Activated naive CD4-positive, alpha-beta T cell treated with anti-CD3 and anti-CD28 coated beads, Interleukin-2, amount 50 U/mL, for 16 hours (primary cell): ENCODE results near the gene FRMD4A.
A peak's percentile ranks its signal among the peaks of the same experiment; 100 is the strongest.

Source experiments
- DNase-seq: peaks from one replicate; pipeline ENCODE4 v3.0.0-alpha.2; 2020

FRMD4A gene

DNA sequence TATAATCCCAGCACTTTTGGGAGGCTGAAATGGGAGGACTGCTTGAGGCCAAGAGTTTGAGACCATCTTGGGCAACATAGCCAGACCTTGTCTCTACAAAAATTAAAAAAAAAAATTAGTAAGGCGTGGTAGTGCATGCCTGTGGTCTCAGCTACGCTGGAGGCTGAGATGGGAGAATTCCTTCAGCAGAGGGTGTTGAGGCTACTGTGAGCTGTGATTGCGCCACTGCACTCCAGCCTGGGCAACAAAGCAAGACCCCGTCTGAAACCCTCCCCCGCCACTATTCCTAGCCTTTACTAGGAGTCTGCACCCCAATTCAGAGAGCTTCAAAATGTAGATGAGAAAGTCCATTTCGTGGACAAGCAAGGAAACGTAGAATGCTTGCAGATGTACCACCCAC is 648.8 kb downstream of the FRMD4A start:
- DNase-seq, result no peak

DNA sequence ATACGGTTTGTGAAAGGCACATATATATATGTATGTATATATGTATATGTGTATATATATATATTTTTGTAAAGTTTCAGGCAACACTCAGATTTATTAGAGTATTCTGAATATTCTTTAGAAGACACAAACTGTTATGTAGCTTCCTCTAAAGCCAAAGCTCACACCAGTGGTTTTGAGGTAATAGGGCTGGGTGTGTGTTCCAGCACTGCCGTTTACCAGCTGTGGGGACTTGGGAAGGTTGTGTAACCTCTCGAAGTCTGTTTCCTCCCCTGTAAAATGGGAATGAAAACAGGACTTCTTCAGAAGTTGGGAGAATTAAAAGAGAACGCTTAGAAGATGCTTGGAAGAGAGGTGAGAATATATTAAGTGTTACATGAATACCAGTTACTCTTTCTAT is 649.2 kb downstream of the FRMD4A start:
- no peak for DNase-seq

DNA sequence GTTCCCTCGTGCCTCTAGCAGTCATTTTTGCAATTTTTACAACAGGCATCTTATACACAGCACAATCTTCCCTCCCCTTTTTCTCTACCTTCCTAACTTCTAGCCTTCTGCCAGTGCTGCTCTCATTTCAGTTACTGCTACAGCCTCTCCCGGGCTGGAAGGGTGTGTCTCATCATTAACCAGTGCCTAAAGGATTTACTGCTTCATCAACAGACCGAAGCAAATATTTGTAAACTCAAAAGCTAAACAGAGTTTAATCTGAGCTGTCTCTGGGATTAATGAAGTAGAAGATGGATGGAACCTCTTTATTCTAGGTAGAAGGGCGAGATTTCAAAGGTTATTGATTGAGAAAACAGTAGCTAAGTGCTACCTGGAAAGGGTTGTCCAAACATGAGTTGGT is 649.6 kb downstream of the FRMD4A start:
- no peak for DNase-seq

- DNase-seq, result no peak
These were observed 652.5 kb downstream of the FRMD4A start for GRCh38 chr10:13678101-13678843.

GRCh38 chr10:13674645-13675588 is 655.8 kb downstream of the FRMD4A start:
- DNase-seq, result no peak

DNA sequence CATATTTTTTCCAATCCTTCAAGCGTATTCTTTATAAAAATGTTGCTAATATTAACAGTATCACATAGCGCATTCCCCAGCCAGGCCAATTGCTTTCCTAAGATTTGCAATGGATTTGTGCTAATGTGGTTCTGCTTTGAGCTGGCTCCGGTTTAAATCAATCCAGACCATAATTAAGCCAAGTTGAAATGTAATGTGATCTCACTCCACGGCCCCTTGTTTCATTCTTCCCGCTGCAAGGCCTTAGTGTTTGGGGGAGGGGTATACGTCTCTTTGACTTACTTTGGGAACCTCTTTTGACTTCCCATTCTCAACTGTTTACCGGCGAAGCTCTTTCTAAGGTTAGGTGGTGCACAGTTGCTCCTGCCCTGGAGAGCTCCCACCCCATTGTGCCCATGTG is 657.6 kb downstream of the FRMD4A start:
- no peak for DNase-seq

DNA sequence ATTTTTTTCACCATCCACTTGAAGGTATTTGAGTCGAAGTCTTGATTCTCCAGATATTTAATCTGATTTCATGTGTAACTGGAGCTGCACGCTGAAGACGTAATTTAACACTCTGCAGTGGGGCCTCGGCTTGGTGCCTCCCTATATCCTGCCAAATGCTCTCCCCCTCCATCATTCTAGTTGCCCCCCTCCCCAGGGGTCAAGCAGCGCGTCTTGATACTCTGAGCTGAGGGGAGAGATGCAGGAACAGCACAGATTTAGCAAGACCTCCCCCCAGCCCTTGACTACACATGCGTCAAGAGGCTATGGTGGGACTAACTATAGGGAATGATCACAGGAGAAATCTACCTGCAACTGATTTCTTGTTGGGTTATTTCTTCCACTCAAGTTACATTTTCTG is 658.2 kb downstream of the FRMD4A start:
- no peak for DNase-seq

GRCh38 chr10:13671904-13672303 is 658.8 kb downstream of the FRMD4A start:
- DNase-seq, result no peak

DNA sequence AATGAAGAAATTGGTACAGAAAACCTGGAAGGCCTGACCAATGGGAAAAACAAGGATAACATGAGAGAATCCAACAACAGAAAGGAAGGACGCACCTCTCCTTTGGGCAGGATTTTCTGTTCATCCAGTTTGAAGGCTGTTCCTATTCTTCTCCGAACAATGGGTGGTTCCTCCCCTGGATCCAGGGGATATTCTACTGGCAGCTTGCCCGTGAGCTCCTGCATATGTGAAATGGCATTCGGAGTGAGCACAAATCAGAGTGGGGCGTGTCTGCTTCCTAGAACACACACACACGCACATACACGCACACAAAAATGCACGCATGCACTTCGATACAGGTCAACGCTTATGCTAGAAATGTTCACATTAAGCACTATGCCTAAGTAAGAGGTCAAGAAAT is 660.4 kb downstream of the FRMD4A start:
- DNase-seq, result no peak

GRCh38 chr10:13669901-13670300 is 660.8 kb downstream of the FRMD4A start:
- DNase-seq, result no peak

GRCh38 chr10:13669182-13669855 is 661.4 kb downstream of the FRMD4A start:
- no peak for DNase-seq

- DNase-seq, result no peak
These were observed 662.6 kb downstream of the FRMD4A start for GRCh38 chr10:13668126-13668525.

DNA sequence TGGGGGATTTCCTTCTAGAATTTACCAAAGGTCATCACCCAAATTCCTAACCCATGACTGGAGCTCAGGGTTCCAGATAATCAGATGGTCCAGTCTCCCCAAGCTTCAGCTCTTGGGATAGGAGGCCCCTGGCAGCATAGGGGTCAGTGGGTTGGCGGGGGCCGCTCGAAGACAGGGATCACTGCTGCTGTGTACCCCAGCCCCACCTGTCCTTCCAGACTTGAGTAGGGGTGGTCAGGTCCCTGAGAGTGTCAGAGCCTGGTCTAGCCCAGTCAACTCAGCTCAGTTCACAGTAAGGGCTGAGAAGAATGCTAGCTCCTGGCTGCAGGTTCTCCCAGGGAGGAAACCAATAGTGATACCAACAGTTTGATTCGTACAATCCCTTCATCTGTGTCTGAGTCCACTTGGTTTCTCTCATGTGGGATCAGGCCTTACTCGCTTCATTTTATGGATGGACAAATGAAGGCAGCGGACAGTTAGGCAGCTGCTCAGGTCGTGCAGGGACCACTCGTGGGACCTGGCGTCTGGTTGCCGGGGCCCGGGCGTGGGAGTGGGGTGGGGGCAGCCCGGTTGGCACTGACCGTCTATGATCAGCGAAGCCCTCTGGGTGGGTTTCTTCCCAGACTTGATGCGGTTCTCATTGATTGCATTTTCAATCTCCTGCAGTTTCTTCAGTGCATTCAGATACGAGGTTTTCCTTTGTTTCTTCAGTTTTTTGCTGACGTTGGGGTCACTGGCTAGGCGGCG is 665.0 kb downstream of the FRMD4A start:
- DNase-seq, result no peak

- no peak for DNase-seq
These were observed 669.5 kb downstream of the FRMD4A start for GRCh38 chr10:13661256-13661655.

- DNase-seq, result no peak
These were observed 670.2 kb downstream of the FRMD4A start for GRCh38 chr10:13660551-13660920.

- DNase-seq, result peak; percentile 71
These were observed 670.7 kb downstream of the FRMD4A start for GRCh38 chr10:13659887-13660550.

- DNase-seq, result no peak
These were observed 671.6 kb downstream of the FRMD4A start for GRCh38 chr10:13658871-13659685.

DNA sequence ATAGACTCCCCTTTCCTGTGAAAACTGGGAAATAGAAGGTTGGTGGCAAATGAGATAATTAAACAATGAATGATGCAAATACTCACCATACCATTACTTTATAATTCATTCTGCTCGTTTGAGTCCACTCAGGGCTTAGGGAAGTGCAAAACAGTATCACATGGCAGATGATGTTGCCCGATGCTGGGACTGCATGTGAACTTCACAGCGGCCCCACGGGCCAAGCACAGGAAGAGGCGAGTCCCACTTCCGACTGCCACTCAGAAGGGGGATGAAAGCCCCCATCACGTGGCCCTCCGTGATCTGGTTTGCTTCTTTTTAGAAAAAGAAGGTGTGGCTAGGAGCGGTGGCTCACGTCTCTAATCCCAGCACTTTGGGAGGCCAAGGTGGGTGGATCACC is 672.5 kb downstream of the FRMD4A start:
- no peak for DNase-seq

DNA sequence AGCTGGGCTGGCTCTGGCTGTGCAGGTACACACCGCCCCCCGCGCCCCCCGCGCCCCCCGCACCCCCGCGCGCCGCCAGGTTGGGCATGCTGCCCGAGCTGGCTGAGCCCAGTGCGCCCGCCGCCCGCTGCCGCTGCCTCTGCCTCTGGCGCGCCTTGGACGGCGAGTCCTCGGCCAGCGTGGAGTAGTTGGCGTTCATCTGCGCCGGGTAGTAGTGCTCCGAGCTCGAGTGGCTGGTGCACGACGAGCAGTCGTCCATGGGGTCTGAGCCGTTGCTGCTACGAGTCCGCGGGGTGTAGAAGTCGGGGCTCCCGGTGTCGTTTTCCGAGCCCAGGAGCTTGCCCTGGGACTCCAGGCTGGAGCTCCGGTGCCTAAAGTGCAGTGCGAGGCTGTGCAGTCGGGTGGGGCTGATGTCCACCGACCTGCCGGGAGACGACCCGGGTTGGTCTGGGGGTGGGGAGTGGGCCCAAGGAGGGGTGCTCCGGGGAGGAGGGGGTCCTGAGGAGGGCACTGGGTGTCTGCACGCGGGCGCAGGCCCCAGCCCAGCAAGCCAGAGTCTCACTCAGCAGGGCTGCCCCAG is 673.5 kb downstream of the FRMD4A start:
- no peak for DNase-seq

DNA sequence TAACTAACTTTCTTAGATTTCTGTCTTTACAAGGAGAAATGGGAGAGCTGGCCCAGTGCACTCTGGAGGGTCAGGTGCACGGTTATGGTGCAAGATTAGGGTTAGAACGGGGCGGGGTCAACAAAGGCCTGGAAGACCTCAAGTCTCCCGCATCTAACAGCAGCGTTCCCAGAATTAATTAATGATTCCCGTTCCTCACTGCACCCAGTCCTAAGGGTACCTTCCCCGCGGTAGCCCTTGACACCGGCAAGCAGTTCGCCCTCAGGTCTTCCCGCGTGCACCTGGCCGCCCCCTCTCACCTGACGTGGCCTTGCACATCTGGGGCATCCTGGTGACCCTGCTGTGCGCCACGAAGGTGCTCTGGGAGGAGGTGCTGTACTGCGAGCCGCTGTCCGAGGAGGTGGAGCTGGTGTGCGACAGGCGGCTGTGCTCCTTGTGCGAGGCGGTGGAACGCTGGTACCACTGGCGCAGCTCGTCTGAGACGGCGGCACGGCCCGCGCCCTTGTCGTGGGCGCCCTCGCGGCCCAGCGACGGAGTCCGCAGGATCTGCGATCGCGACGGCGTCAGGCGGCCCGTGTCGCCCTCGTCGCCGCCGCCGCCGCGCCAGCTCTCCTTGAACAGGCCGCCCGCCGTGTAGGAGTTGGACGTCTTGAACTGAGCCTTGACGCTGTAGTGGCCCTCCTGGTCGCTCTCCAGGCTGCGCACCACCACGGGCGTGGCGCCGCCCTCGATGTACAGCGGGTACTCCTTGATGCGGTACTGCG is 674.2 kb downstream of the FRMD4A start:
- DNase-seq, result no peak
